ENCODE measurements around the gene ARID4A.
"Not testable (repeated sequence)": the region's sequence is repeated elsewhere in the genome, so short reads cannot be mapped to it uniquely, and the experiment has no call there.

ARID4A gene, protein sequence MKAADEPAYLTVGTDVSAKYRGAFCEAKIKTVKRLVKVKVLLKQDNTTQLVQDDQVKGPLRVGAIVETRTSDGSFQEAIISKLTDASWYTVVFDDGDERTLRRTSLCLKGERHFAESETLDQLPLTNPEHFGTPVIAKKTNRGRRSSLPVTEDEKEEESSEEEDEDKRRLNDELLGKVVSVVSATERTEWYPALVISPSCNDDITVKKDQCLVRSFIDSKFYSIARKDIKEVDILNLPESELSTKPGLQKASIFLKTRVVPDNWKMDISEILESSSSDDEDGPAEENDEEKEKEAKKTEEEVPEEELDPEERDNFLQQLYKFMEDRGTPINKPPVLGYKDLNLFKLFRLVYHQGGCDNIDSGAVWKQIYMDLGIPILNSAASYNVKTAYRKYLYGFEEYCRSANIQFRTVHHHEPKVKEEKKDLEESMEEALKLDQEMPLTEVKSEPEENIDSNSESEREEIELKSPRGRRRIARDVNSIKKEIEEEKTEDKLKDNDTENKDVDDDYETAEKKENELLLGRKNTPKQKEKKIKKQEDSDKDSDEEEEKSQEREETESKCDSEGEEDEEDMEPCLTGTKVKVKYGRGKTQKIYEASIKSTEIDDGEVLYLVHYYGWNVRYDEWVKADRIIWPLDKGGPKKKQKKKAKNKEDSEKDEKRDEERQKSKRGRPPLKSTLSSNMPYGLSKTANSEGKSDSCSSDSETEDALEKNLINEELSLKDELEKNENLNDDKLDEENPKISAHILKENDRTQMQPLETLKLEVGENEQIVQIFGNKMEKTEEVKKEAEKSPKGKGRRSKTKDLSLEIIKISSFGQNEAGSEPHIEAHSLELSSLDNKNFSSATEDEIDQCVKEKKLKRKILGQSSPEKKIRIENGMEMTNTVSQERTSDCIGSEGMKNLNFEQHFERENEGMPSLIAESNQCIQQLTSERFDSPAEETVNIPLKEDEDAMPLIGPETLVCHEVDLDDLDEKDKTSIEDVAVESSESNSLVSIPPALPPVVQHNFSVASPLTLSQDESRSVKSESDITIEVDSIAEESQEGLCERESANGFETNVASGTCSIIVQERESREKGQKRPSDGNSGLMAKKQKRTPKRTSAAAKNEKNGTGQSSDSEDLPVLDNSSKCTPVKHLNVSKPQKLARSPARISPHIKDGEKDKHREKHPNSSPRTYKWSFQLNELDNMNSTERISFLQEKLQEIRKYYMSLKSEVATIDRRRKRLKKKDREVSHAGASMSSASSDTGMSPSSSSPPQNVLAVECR

GRCh38 chr14:58298477-58299400 is at the start of gene ARID4A:
Gene ARID4A (plus strand): TSS chr14:58298555. CDS start chr14:58299855, 1,300 bp downstream.
- DNase-seq (ENCODE audit: low spot score), result peak; percentile 45

- DNase-seq (ENCODE audit: low spot score), result no peak
Measured at GRCh38 chr14:58249611-58250010, 48.7 kb upstream of the ARID4A start.

- no peak for DNase-seq (ENCODE audit: low spot score)
Measured at GRCh38 chr14:58258156-58258555, 40.2 kb upstream of the ARID4A start.

GRCh38 chr14:58262005-58262404 is 36.4 kb upstream of the ARID4A start:
- not testable (repeated sequence) for DNase-seq (ENCODE audit: low spot score)

DNA sequence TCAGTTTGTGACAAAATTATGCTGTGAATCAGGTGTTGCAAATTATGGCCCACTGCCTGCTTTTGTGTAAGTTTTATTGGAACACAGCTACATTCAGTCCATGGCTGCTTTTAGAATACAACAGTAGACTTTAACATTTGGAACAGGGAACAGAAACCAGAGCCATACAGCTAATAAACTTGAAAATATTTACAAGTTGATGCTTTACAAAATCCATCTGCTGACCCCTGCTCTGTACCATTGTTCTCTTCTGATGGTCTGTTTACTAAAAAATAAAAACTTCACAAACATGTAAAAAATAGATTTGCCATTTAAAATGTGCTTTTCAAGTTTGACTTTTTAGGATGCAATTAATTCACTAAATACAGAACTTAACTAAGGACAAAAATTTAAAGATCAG is 33.0 kb upstream of the ARID4A start:
- no peak for DNase-seq (ENCODE audit: low spot score)

DNA sequence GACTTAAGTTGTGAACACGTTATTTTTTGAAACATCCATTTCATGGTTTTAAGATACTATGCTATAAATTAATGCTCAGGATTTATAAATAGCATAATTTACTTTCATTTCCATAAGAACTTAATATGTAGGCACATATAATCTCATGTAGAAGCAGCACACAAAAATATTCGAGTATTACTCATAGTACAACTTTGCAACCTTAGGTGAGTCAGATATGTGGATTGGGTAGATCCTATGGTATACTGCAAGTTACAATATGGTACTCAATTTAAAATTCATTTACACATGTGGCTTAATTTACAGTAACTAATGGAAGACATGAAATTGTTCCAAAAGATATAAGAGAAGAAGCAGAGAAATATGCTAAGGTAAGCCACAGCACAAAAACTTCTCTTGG is 27.7 kb upstream of the ARID4A start:
- DNase-seq (ENCODE audit: low spot score), result no peak

DNA sequence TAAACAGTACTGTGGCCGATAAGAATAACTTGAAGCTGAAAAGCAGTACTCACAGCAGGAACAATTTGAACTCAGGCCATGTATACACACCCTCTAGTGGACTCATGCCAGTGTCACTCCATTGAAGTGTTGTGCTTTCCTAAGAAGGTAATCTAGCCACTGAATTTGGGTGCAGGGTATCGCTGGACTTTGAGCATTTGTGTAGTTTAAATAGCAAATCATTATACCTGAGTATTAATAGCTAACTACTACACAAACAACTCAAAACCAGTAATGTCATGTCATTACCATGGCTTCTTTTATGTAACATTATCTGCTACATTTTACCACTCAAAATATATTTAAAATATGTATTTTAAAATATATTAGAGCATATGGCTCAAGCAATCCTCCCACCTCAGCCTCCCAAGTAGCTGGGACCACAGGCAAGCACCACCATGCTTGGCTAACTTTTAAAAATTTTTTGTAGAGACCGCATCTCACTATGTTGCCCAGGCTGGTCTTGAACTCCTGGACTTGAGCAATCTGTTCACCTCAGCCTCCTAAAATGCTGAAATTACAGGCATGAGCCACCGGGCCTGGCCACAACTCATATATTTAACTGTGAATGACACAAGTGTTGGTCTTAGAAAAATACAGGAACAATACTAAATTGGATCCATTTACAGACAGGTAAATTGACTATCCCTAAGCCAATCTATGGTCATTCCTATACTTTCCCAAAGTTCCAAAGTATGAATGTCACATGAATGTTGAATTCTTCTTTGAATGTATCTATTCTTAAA is 25.6 kb upstream of the ARID4A start:
- peak; percentile 17 for DNase-seq (ENCODE audit: low spot score)

DNA sequence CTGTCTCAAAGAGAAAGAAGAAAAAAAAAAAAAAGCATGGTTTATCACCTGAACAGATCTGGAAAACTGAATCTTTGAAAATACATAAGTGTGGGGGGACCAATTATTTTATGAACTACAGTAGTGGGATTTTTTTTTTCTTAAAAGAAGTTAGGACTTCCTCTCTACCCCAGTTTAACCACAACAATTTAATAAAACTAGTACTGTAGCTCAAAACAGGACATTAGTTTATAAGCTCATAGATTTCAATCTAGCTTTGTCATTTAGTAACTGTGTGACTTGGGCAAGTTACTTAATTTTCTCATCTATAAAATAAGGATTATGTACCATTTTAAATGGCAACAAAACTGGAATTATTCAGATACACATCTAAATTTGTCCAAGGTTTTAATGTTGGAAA is 23.5 kb upstream of the ARID4A start:
- no peak for DNase-seq (ENCODE audit: low spot score)

DNA sequence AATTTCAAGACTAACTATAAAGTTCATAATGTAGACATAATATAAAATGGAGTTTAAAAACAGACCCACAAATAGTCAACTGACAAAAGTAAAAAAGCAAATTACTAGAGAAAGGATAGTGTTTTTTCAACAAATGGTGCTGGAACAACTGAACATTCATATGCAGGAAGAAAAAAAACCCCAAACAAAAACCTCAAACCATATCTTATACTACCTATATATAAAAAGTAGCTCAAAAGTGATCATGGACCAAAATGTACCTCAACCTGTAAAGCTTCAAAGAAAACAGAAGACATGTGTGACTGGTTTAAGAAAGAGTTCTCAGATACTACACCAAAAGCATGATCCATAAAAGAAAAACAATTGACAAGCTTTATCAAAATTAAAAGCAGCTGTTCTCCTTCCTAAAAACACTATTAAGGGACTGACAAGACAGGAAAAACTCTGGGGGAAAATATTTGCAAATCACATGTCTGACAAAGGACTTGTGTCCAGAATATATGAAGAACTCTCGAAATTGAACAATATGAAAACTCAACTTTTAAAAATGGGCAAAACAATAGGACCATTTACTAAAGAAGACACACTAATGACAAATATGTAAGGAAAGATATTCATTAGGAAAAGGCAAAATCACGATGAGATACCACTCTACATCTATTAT is 22.7 kb upstream of the ARID4A start:
- no peak for DNase-seq (ENCODE audit: low spot score)

GRCh38 chr14:58276208-58276607 is 22.1 kb upstream of the ARID4A start:
- DNase-seq (ENCODE audit: low spot score), result no peak

GRCh38 chr14:58278177-58278576 is 20.2 kb upstream of the ARID4A start:
- no peak for DNase-seq (ENCODE audit: low spot score)

GRCh38 chr14:58280954-58281787 is 17.2 kb upstream of the ARID4A start:
- DNase-seq (ENCODE audit: low spot score), result peak; percentile 50

DNA sequence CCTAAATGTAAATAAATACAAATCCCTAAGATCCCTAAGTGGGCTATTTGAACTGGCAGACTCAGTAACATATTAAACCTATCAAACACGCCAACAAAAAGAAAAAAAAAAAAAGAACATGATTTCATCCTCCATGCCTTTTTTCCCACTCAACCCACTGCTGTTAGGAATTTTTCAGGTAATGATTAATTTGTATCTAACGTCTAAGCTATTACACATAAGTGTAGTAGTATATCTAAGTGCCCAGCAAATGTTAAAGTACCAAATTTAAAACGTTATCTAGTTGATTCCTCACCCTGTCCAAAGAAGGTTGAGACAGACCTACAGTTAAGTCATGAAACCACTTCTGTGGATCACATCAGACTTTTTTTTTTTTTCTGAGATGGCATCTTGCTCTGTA is 16.4 kb upstream of the ARID4A start:
- DNase-seq (ENCODE audit: low spot score), result no peak

DNA sequence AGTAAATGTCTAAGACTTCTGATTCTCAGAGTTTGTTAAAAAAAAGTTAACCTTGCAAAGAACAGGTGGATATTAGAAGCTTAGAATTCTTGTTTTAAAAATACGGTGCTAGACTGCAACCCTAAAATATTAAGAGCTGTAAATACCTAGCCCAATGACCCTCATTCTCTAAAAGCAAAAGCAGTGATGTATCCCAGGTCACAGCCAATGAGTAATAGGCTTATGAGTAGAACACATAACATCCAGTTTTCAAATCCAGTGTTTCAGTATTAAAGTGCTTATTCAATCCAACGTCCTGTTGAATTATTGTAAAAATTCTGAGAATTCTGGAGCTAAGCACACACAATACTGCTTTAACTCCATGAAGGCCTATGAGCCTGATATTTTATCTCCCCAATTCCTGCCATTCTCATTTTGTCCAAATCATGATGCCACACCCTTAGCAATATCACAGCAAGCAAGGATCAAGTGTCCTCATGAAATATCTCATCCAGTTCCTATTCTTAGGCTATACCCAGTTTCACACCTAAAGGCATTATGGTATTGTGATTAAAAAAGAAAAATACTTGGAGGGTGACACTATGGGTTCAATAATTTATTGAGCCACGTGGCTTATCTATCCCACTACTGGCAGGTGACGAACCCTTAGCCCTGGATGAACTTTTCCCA is 15.3 kb upstream of the ARID4A start:
- no peak for DNase-seq (ENCODE audit: low spot score)

DNA sequence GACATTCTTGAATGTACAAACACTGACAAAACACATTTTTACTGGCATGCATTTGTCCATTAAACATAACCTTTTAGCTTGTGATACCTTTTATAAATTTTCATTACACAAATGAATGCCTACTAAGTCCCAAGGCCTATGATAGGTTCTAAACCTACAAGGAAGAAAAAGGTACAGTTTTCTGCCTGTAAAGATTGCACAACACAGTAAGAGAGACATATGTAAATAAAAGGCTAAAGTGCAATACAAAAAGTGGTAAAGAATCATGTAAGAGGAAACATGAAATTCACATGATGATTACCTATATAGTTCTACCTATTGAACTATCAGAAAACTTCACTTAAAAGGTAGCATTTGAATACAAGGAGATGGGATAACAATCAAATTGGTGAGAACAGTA is 14.6 kb upstream of the ARID4A start:
- DNase-seq (ENCODE audit: low spot score), result no peak

DNA sequence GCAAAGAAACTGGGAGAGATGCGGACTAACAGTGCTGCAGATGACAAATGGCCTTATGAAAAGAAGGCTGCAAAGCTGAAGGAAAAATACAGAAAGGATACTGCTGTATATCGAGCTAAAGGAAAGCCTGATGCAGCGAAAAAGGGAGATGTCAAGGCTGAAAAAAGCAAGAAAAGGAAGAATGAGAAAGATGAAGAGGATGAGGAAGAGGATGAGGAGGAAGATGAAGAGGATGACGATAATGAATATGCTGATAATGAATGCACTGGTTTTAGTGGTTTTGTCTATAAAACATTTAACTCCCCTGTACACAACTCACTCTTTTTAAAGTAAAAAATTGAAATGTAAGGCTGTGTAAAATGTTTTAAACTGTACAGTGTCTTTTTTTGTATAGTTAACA is 13.2 kb upstream of the ARID4A start:
- no peak for DNase-seq (ENCODE audit: low spot score)

DNA sequence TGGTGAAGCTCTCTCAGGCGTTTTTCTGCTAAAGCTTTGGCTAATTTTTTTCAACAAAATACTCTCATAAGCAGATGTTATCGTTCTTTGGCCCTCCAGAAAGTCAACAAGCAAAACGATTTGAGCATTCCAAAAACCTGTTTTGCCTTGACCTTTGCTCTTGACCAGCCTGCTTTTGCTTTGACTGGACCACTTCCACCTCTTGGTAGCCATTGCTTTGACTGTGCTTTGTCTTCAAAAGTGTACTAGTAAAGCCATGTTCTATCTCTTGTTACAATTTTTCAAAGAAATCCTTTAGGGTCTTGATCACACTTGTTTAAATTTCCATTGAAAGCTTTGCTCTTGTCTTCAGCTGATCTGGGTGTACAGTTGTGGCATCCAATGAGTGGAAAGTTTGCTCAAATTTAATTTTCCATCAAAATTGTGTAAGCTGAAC is 10.7 kb upstream of the ARID4A start:
- no peak for DNase-seq (ENCODE audit: low spot score)

DNA sequence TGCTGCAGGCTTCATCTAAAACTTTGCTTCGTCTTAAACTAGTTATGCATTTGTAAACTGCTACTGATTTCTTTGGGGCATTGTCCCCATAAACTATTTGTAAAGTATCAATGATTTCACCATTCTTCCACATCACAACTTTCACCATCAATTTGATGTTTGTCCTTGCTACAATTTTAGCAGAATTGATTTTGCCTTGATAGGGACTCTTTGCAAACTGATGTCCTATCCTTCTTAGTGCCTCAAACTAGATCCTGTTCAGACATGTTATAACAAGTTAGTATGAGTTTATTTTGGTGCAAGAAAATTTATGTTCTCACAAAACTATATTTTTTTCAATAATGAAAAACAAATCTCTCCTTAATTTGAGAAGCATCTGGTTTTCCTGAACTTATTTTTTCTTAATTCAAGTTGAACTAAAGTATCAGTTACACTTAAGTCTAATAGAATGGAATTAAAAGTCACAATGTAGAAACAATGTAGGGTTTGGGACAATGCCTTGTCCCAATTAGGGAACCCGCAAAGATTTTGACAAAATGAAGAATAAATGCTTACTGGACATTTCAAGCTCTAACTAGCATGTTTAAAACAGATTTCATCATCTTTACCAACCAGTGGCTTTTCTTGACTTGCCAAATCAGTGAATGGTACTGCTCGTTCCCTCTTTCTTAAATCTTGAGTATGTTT is 10.1 kb upstream of the ARID4A start:
- no peak for DNase-seq (ENCODE audit: low spot score)
